CD4-positive, alpha-beta T cell (primary cell): ENCODE data around the gene ZNF8. TPM values are rescaled to one million over a fixed set of nuclear protein-coding genes. Genes with fewer than 3 reads are reported as not detected.

Experiments
- ATAC-seq: fragments of 200-7000 bp; cut with Tn5 transposase; one replicate; pipeline ENCODE4 v1.10.0; 2022; ENCODE audit warnings: mild to moderate bottlenecking; ENCODE audit not compliant: poor library complexity
- CTCF ChIA-PET: fragments of 350-600 bp; sonication (Branson Sonifier 250); formaldehyde crosslinking; loops from one replicate; lab custom pipeline; 2021; ENCODE audit warnings: antibody characterized with exemption, inconsistent platforms; lab: Charles Lee
- POLR2A ChIA-PET: fragments of 350-600 bp; sonication (Branson Sonifier 250); formaldehyde crosslinking; loops from one replicate; lab custom pipeline; 2021; ENCODE audit warnings: antibody characterized with exemption, inconsistent platforms; lab: Charles Lee
- DNase-seq, 14 experiments: peaks; one replicate each; pipeline ENCODE4 v3.0.0-alpha.2; 2013 to 2020; ENCODE audit warnings: mixed read lengths in 2 of 14
- H3K27ac ChIP-seq, 2 donors: one replicate each; pipeline versions ENCODE4 v1.5.1 to v1.7.0; 2013; ENCODE audit warnings: low read length in 2 of 2, low read depth in 1 of 2, mild to moderate bottlenecking in 1 of 2
- H3K27me3 ChIP-seq, 2 experiments: 1 replicate in 1 of 2; 2 replicates in 1 of 2; pipeline versions ENCODE4 v1.6.1 to v1.7.0; 2013; ENCODE audit warnings: low read length in 2 of 2, control low read depth in 1 of 2, mild to moderate bottlenecking in 1 of 2, moderate library complexity in 1 of 2; ENCODE audit not compliant: insufficient read depth in 2 of 2, control insufficient read depth in 1 of 2
- H3K36me3 ChIP-seq: one replicate; pipeline ENCODE4 v1.6.1; 2013; ENCODE audit warnings: low read length, control low read depth; ENCODE audit not compliant: insufficient read depth
- H3K4me1 ChIP-seq: one replicate; pipeline ENCODE4 v1.6.1; 2013; ENCODE audit warnings: low read length, control low read depth; ENCODE audit not compliant: insufficient read depth
- H3K4me3 ChIP-seq: one replicate; pipeline ENCODE4 v1.5.1; 2013; ENCODE audit warnings: mild to moderate bottlenecking, low read length, moderate library complexity
- H3K9me3 ChIP-seq, 2 experiments: 1 replicate in 1 of 2; 2 replicates in 1 of 2; pipeline versions ENCODE4 v1.6.1 to v1.7.0; 2013; ENCODE audit warnings: low read length in 2 of 2, mild to moderate bottlenecking in 2 of 2, control low read depth in 1 of 2, moderate library complexity in 1 of 2; ENCODE audit not compliant: control insufficient read depth in 1 of 2, insufficient read depth in 1 of 2
- H3K27ac Mint-ChIP-seq: one replicate; pipeline ENCODE4 v1.8.0; 2020; ENCODE audit warnings: mixed read lengths
- H3K27me3 Mint-ChIP-seq: one replicate; pipeline ENCODE4 v1.8.0; 2021; ENCODE audit warnings: mixed read lengths
- H3K36me3 Mint-ChIP-seq: one replicate; pipeline ENCODE4 v1.8.0; 2021; ENCODE audit warnings: low read depth, mixed read lengths
- H3K4me1 Mint-ChIP-seq: one replicate; pipeline ENCODE4 v1.8.0; 2021; ENCODE audit warnings: low read depth, mixed read lengths
- H3K4me3 Mint-ChIP-seq: one replicate; pipeline ENCODE4 v1.8.0; 2020; ENCODE audit warnings: mild to moderate bottlenecking, mixed read lengths
- H3K9me3 Mint-ChIP-seq: one replicate; pipeline ENCODE4 v1.8.0; 2020; ENCODE audit warnings: mixed read lengths
- intact Hi-C, 2 experiments: fragments of 100-400 bp; cut with DNase I in 1 of 2; cut with micrococcal nuclease in 1 of 2; formaldehyde crosslinking; loops; one replicate each; pipeline versions ENCODE4 v1.15.1 to v1.9.0; 2023 to 2025; cut with DNase I, micrococcal nuclease
- total RNA-seq, 174 experiments: library from RNA in 2 of 174; stranded (reverse) in 2 of 174; gene quantifications; one replicate each; pipeline ENCODE4 v1.2.3 and lab custom pipeline; 2021 to 2026
- TF ChIP-seq, protein P1 (sequence below): fragments of 200-600 bp; IDR thresholded peaks from one replicate; pipeline ENCODE4 v1.8.0; 2022; ENCODE audit warnings: antibody characterized with exemption, mild to moderate bottlenecking

Gene ZNF8
- total RNA-seq, 2 experiments from 2014 or later, result 9.5 to 9.6 TPM

DNA sequence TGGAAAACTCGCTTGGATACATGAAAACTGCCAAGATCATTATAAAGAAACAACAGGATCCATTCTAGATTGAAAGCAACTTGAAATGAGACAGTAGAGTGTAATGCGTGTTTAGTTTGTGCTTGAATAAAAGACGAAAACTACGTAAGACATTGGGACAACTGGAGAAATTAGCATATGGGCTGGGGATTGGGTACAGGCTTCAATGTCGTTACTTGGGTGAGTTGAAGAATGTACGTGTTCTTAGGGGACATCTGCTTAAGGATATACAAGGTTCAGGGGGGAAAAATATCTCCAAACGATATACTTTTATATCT is 26.0 kb downstream of the ZNF8 start:
- peak overlapping the region; percentile 93 to 97 for H3K27ac ChIP-seq
- Mint-ChIP-seq H3K36me3 (peaks cover 91% of the 10 kb centered on the region), H3K27me3 (no peaks in the 10 kb centered on the region), H3K4me3 (peak overlapping the region; percentile 95), H3K9me3 (no peaks in the 10 kb centered on the region), H3K27ac (peak overlapping the region; percentile 95), H3K4me1 (peaks cover 48% of the 10 kb centered on the region)
- H3K9me3 ChIP-seq, result no peaks in the 10 kb centered on the region
- ChIA-PET CTCF (no interaction called here), POLR2A (interaction anchor here (0.6 to 3.3 kb wide), 16 partner anchors 13 to 1114 kb away, joined by 3 to 31 read pairs (median 4); partner anchors contain the start of genes ZNF132, ZNF264, ZNF274 and ZNF497)
- H3K36me3 ChIP-seq, result peaks cover 40% of the 10 kb centered on the region
- peak overlapping the region; percentile 96 for H3K4me3 ChIP-seq
- DNase-seq (no peak), ATAC-seq (no peak)
- H3K27me3 ChIP-seq, result no peaks in the 10 kb centered on the region
- peaks cover 21% of the 10 kb centered on the region for H3K4me1 ChIP-seq
- intact Hi-C loops, result loop anchor here (1.0 to 5.0 kb wide), 10 partner anchors 22 to 213 kb away; partner anchors contain the start of genes ZNF497 (in 2 of the 2), ZNF8 (in 2 of the 2), RPS5 (in 1 of the 2) and ZBTB45 (in 1 of the 2)
- TF ChIP-seq, protein P1, sequence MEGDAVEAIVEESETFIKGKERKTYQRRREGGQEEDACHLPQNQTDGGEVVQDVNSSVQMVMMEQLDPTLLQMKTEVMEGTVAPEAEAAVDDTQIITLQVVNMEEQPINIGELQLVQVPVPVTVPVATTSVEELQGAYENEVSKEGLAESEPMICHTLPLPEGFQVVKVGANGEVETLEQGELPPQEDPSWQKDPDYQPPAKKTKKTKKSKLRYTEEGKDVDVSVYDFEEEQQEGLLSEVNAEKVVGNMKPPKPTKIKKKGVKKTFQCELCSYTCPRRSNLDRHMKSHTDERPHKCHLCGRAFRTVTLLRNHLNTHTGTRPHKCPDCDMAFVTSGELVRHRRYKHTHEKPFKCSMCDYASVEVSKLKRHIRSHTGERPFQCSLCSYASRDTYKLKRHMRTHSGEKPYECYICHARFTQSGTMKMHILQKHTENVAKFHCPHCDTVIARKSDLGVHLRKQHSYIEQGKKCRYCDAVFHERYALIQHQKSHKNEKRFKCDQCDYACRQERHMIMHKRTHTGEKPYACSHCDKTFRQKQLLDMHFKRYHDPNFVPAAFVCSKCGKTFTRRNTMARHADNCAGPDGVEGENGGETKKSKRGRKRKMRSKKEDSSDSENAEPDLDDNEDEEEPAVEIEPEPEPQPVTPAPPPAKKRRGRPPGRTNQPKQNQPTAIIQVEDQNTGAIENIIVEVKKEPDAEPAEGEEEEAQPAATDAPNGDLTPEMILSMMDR, result no peak

DNA sequence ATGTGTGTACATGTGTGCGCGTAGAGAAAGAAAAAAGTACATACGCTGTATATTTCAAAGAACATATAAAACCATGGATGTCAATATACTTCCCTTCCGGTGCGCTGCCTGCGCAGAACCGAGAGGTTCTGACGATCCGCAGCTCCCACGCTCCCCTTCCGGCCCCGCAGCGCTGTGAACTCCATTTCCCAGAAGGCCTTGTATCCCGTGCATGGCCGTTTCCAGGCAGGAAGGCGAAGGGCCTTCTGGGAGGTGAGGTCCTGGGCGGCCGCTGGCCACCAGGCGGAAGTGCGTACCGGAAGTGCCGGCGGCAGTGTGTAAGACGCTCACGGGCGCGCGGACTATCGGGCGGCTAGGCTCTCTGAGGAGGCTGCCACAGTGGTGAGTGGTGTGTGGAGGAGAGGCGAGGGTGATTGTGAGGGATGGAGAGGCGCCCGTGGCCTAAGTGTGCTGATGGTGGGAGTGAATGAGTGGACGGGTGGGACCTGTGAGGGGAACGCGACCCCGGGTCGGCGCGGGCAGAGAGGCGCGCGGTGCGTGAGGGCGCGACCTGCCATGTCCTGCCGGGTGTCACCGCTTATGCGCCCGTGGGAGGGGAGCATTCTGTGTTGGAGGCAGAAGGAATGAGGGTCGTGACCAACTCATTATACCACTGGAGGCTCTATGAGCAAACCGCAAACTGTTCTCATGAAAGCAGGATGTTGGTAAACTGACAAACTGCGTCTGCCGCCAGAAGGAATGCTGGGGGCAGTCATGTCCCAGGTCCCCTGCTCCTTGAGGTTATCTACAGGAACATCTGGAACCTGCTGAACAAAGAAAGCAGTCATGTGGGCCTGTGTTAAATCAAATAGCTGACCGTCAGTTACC is 26.5 kb downstream of the ZNF8 start, which contains the start of gene ERVK3-1:
ERVK3-1 (plus strand) TSS at position 313 of the 867 bp plus-strand sequence. CDS start 6,792 bp downstream, outside the sequence.
- Histone ChIP-seq H3K4me1 (peaks cover 21% of the 10 kb centered on the region), H3K27ac (peak within 1 kb of the TSS; percentile 93 to 97), H3K4me3 (peak within 1 kb of the TSS; percentile 96), H3K9me3 (no peaks in the 10 kb centered on the region), H3K27me3 (no peaks in the 10 kb centered on the region), H3K36me3 (peaks cover 41% of the 10 kb centered on the region)
- Mint-ChIP-seq H3K36me3 (peaks cover 91% of the 10 kb centered on the region), H3K27me3 (no peaks in the 10 kb centered on the region), H3K9me3 (no peaks in the 10 kb centered on the region), H3K4me1 (peaks cover 52% of the 10 kb centered on the region), H3K4me3 (peak within 1 kb of the TSS; percentile 95), H3K27ac (peak within 1 kb of the TSS; percentile 95)
- ATAC-seq, result peak; percentile 96
- CTCF ChIA-PET, result interaction anchor here (1.2 kb wide), 1 partner anchor 69 kb away, joined by 3 read pairs; no protein-coding TSS in a partner anchor
- peak; percentile 84 to 99 (median 92) for DNase-seq
- POLR2A ChIA-PET, result interaction anchor here (0.6 to 3.3 kb wide), 17 partner anchors 12 to 1114 kb away, joined by 3 to 31 read pairs (median 4); partner anchors contain the start of genes ZNF132, ZNF264, ZNF274 and ZNF497
- intact Hi-C loops, result loop anchor here (1.0 to 5.0 kb wide), 10 partner anchors 21 to 212 kb away; partner anchors contain the start of genes ZNF497 (in 2 of the 2), ZNF8 (in 2 of the 2), RPS5 (in 1 of the 2) and ZBTB45 (in 1 of the 2)
- TF ChIP-seq, protein P1, result no peak

DNA sequence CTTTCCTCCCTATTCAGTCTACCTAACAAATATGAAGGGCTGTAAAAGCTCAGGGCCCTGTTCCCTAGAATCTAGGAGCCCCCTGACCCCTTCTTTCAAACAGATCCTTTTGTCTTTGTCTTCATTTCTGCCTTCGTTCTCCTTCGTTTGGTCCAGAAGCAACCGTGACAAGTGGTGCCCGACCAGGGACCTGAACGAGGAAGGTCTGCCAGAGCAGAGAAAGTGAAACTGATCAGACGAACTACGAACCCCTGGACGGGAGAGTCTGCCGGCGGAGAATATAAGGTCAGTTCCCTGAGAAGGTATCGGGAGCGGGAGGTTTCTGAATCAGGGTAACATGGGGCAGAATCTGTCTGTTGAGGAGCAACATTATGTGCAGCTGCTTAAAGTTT is 27.2 kb downstream of the ZNF8 start:
- POLR2A ChIA-PET, result interaction anchor here (0.6 to 3.3 kb wide), 6 partner anchors 21 to 200 kb away, joined by 3 to 31 read pairs (median 8); partner anchors contain the start of genes ZNF274, ZNF584, ZNF8 and ZSCAN22

More for the DNA sequence above, 27.2 kb downstream of the ZNF8 start:
- CTCF ChIA-PET, result interaction anchor here (1.2 kb wide), 1 partner anchor 70 kb away, joined by 3 read pairs; no protein-coding TSS in a partner anchor
- intact Hi-C loops, result loop anchor here (1.0 to 5.0 kb wide), 10 partner anchors 20 to 211 kb away; partner anchors contain the start of genes ZNF274 (in 2 of the 2), ZNF497 (in 2 of the 2), ZNF8 (in 2 of the 2) and RPS5 (in 1 of the 2)
- peak overlapping the region; percentile 95 for H3K4me3 Mint-ChIP-seq
- peak in 3 of 14 experiments; percentile 22 to 32 (median 26) for DNase-seq
- Histone ChIP-seq H3K4me3 (peak overlapping the region; percentile 96), H3K27me3 (no peaks in the 10 kb centered on the region), H3K36me3 (peaks cover 40% of the 10 kb centered on the region), H3K27ac (peak overlapping the region; percentile 93 to 97), H3K9me3 (no peaks in the 10 kb centered on the region), H3K4me1 (peaks cover 21% of the 10 kb centered on the region)
- H3K27me3 Mint-ChIP-seq, result no peaks in the 10 kb centered on the region
- peak overlapping the region; percentile 95 for H3K27ac Mint-ChIP-seq
- H3K36me3 Mint-ChIP-seq, result peaks cover 89% of the 10 kb centered on the region
- ATAC-seq, result no peak
- TF ChIP-seq, protein P1, result no peak
- peaks cover 55% of the 10 kb centered on the region for H3K4me1 Mint-ChIP-seq
- H3K9me3 Mint-ChIP-seq, result no peaks in the 10 kb centered on the region
